ENCODE data around the gene BCAS3.

BCAS3 gene

DNA sequence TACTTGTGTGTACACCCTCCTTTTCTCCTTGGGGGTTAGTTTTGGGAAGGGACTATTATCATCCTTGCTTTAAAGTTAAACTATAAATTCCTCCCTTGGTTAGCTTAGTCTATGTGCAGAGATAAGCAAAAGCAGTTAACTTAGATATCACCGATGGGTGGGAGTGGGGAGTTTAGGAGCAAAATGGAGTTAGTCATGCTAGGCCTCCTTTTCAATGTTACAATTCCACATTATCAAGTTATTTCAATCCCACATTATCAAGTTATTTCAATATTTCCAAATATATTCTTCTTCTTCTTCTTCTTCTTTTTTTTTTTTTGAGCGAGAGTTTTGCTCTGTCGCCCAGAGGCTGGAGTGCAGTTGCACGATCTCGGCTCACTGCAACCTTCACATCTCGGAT, 1.7 kb upstream of the BCAS3 start:
- DNase-seq (ENCODE audit: low read depth) = no peak

DNA sequence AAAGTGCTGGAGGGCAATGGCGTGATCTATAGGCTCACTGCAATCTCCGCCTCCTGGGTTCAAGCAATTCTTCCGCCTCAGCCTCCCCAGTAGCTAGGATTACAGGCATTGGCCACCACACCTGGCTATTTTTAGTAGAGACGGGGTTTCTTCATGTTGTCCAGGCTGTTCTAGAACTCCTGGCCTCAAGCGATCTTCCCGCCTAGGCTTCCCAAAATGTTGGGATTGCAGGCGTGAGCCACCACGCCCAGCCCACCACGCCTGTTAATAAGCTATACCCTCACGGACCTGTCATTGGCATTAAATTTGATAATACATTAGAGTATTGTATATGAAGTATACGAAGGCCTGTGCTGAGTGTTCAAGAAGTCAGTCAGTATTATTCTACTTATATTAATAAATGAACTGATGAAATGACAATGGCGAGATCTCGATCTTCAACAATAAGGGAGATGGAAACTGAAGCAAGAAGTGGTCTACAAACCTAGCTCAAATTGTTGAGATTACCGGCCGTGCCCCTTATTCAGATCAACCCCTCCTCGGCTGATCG, 818 bp upstream of the BCAS3 start:
- no peak for DNase-seq (ENCODE audit: low read depth)

DNA sequence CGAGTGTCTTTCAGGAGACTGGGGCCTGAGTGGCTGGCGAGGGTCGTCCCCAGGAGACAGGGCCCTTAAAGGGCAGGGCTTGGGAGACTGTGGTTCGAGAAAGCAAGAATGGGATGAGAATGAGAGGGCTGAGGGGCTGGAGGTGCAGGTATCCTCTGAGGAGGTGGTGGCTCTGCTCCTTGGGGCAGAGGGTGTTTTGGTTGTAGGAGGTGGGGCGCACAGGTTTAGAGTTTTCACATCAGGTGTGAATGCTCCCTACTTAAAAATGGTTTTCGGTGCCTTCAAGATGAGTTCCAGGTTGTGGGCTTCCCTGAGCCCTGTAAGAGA, 430 bp downstream of the BCAS3 start:
- DNase-seq (ENCODE audit: low read depth) = no peak

DNA sequence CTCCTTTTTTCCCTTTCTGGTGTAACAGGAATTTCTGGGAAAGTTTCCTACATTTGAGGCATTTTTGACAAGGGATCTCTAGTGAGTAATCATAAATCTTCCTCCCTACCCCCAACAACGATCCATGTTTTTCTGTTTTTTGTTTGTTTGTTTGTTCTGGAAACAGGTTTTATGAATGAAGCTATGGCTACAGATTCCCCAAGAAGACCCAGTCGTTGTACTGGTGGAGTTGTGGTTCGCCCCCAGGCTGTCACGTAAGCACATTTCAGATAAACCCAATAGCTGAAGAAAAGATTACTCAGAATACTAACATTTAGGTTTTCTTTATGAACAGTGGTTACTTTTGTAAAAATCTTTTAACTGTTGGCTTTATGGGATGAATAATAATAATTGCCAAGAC, 1.6 kb downstream of the BCAS3 start:
- DNase-seq (ENCODE audit: low read depth) = no peak

DNA sequence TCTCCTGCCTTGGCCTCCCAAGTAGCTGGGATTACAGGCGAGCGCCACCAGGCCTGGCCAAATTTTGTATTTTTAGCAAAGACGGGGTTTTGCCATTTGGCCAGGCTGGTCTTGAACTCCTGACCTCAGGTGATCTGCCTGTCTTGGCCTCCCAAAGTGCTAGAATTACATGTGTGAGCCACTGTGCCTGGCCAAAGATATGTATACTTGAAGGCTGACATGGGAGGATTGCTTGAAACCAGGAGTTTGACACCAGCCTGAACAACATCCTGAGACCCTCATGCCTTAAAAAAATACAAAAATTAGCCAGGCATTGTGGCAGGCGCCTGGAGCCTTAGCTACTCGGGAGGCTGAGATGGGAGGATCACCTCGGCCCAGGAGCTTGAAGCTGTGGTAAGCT, 3.1 kb downstream of the BCAS3 start:
- DNase-seq (ENCODE audit: low read depth) = no peak

DNA sequence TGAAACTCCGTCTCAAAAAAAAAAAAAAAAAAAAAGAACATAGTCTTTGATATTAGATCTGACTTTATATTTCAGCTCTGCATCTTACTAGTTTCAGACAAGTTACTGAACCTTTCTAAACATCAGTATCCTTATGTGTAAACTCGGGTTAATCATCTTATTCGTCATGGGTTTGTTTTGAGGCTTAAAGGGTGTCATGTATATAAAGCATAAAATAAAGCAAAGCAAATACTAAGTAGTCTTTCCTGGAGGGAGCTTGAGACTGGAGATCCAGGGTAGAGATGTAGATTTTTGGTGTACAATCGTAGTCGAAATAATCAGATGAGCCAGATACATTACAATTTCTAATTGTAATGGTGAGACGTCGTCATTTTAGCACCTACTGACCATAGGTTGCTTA, 7.8 kb downstream of the BCAS3 start:
- no peak for DNase-seq (ENCODE audit: low read depth)

DNA sequence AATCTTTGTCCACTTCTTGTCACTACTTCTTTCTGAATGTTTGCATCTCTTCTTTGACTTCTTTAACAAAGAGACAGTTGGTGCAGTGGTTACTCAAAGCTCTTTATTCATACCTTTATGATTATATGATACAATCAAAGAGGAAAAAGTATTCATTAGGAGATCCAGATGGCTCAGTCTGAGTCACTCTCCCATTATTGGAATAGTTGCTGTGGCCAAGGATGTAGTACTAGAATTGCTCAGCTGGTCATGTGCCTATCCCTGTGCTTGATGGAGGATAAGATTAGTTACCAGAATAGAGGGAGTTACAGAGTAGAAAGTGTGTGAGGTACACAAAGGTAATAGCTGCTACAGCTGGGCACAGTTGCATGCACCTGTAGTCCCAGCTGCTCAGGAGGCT, 18.3 kb downstream of the BCAS3 start:
- no peak for DNase-seq (ENCODE audit: low read depth)

DNA sequence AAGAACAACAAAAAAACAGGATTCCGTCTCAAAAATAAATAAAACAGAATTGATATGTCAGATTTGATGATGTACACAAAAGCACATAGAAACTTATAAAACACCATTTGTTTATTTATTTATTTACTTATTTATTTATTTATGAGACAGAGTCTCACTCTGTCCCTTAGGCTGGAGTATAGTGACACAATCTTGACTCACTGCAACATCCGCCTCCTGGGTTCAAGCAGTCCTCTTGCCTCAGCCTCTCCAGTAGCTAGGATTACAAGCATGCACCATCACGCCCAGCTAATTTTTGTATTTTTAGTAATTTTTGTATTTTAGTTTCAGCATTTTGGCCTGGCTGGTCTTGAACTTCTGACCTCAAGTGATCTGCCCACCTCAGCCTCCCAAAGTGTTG, 21.4 kb downstream of the BCAS3 start:
- no peak for DNase-seq (ENCODE audit: low read depth)

DNA sequence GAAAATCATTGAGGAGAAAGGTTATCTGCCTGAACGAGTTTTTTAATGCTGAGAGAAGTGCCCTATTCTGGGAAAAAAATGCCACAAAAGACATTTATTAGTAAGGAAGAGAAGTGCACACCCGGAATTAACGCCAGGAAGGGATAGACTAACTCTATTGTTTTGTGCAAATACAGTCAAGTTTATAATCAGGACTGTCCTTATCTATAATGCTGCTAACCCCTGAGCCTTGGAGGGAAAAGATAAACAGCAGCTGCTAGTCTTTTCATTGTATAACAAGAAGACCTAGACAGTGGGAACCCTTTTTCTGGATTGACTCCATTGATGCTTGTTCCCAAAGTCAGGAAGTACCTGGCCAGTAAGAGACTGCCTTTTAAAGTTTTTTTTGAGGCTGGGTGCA, 26.5 kb downstream of the BCAS3 start:
- DNase-seq (ENCODE audit: low read depth) = no peak

DNA sequence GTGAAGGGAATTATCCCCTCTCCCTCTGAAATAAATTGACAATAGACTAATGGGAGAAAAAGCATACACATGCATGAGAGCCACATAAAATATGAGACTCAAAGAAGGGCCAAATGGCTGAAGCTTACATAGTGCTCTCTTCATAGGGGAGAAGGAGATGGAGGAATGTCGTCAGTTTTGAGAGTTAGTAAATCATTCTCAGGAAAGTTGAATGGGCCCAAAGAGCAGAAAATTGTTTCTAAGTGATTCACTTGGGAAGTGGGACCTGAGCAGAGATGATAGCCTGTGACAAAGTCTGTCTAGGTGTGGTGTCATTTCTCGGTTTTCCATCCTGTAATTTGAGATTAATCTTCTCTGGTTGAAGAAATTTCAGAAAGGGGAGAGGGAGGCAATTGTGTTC, 35.0 kb downstream of the BCAS3 start:
- no peak for DNase-seq (ENCODE audit: low read depth)

DNA sequence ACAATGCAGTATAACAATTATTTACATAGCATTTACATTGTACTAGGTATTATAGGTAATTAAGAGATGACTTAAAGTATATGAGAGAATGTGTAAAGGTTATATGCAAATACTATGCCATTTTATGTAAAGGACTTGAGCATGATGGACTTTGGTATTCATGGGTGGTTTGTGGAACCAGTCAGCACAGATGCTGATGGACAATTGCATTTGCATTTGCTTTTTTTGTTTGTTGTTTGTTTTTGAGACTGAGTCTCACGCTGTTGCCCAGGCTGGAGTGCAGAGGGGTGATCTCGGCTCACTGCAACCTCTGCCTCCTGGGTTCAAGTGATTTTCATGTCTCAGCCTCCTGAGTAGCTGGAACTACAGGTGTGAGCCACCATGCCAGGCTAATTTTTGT, 36.0 kb downstream of the BCAS3 start:
- DNase-seq (ENCODE audit: low read depth) = no peak

DNA sequence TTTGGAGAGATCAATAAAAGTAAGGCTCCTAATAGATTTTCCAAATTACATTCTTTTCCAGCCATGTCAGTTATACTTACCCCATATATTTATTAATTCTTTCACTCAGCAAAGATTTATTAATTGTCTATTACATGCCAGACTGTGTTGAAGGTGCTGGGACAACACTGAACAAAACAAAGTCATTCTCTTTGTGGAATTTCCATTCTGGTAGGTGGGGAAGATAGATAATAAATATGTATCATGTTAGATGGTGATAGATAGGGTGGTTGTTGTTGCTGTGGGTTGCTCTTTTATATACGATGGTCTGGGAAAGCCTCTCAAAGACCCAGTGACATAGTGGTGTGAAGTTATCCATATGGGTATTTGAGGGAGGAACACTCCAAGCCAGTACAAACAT, 39.1 kb downstream of the BCAS3 start:
- no peak for DNase-seq (ENCODE audit: low read depth)

DNA sequence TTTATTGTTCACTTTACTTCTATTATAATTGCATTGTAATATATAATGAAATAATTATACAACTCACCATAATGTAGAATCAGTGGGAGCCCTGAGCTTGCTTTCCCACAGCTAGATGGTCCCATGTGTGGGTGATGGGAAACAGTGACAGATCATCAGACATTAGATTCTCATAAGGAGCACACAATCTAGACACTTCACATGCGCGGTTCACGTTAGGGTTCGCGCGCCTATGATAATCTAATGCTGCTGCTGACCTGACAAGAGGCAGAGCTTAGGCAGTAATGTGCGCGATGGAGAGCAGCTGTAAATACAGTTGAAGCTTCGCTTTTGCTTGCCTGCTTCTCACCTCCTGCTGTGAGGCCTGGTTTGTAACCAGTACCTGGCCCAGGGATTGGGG, 40.2 kb downstream of the BCAS3 start:
- no peak for DNase-seq (ENCODE audit: low read depth)

DNA sequence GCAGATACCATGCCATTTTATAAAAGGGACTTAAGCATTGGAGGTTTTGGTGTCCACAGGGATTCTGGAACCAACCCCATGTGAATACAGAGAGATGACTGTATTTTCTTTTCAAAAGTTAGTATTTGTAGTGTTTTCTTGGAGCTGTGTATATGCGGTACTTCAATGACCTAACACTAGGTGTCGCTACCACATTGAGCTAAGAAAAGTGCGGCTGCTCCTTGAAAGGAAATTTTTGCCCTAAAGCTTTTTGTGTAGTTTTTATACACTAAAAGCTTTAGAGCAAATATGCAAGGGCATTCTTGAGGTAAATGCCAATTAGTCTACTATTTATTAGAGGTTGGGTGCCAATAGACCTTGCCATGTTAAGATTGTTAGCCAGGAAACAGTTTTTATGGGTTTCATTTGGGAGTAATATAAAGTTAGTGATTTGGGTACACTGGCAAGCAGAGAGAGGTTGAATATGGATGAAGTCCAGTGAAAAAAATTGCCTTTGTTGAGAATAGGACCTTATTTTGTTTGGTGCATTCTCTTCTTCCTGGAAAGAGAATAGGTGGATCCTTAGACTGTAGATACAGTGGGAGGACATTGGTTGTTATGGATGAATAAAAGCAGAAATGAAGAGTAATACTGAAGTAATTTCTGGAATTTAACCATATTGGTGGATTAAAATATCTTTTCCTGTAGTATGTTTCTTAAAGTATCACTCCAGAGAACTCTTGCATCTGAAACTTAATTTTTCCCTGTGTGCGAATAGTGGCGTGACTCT, 43.3 kb downstream of the BCAS3 start:
- peak; percentile 9 for DNase-seq (ENCODE audit: low read depth)

DNA sequence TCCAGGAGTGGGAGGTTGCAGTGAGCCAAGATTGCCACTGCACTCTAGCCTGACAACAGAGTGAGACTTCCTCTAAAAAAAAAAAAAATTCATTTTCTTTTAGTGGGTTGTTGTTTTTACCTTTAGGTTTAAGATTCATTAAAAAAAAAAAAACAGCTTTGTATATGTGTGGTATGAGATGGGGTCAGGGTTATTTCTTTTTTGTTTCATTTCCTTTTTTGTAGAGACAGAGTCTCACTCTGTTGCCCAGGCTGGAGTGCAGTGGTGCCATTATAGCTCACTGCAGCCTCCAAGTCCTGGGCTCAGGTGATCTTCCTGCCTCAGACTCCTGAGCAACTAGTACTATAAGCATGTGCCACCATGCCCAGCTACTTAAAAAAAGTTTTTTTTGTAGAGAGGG, 47.0 kb downstream of the BCAS3 start:
- DNase-seq (ENCODE audit: low read depth) = no peak

DNA sequence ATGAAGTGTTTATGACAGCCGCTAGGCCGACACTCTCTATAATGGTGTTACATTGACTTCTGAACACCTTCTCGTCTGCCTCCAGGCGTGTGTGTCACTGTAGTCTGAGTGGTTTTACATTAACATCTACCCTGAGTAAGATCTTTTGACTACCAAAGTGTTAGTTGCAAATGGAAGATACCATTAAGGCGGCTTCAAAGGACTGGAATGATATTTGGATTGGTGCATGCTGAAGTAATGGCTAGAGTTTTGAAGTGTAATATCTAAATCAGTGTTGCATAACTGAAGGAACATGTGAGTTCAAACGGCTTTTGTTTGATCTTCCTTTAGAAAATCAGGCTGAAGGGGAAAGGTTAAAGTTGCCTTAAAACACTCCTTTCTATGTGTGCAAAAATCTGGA, 52.2 kb downstream of the BCAS3 start:
- DNase-seq (ENCODE audit: low read depth) = no peak

DNA sequence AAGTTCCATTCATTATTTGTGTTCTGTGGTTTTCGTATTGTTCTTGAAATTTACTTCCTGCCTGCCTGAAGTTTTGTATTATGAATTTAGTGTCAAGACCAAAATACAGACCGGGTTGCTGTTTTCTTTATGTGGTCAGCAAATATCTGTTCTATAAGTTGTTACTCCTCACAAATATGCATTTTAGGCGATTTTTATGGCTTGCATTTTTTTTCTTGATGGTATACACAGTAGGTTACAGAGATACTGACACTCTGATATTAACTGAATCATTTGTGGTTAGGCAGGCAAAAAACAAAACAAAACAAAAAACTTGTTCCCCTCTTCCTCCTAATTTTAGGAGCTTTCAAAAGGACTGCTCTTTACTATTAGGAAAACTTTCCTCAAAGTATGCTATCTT, 52.6 kb downstream of the BCAS3 start:
- DNase-seq (ENCODE audit: low read depth) = no peak

DNA sequence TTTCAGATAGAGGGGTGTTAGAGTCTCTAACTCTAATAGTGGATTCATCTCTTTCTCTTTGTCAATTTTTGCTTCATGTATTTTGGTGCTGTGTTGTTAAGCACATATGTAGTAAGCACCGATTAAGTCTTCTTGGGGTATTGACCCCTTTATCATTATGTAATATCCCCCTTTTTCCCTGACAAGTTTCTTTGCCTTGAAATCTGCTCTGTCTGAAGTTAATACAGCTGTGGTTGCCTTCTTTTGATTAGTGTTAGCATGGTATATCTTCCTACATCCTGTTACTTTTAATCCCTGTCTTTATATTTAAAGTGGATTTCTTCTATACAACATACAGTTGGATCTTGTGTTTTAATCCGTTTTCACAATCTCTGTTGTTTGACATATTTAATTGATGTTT, 60.6 kb downstream of the BCAS3 start:
- DNase-seq (ENCODE audit: low read depth) = no peak

DNA sequence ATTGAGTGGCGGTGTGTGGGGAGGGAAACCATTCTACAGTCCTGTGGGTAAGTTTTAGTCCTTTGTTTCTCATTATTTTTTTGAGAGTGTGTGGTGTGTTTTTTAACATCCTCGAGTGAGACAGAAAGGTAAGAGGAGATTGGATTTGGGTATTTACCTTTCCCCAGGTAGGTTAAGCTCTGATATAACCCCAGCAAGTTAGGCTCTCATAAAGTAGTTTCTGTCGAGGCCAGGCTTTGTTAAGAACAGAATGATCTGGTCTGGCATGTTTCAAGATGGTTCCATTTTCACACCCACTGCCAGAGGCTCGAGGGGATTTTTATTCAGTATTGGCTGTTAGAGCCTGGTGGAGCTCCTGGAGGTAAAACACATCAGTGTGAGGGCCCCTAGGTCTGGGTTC, 62.9 kb downstream of the BCAS3 start:
- DNase-seq (ENCODE audit: low read depth) = no peak

DNA sequence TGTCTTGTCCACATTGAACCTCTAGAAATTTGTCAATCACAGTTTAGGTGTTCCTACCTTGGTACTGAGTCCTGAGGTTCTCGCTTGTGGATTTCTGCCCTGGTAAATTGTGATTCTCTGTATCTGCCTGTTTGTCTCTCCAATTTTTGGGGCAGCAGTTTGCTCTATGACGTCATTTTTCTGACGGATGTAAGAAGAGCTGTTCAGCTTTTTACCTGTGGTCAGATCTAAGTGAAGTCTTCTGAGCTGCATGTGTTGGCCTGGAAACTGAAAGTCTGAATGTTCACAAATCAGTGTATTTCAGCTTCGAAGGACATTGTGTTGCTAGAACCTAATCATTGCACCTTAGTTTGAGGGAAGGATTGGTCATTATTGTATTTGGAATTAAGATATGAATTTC, 63.4 kb downstream of the BCAS3 start:
- no peak for DNase-seq (ENCODE audit: low read depth)

DNA sequence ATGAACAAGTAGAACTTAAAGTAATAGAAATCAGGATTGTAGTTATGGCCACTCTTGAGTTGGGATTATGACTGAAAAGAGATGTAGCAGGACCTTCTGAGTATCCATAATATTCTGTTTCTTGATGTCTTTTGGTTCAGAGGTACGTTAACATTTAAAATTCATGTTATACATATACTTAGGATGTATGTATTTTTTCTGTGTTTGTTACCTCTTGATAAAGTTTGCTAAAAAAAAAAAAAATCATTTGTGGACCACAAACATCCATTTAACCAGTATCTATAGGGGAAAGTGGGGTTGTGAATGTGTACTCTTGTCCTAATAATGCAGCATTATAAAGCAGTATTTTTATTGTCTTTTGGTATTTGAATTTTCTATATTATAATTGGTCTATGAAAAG, 65.6 kb downstream of the BCAS3 start:
- no peak for DNase-seq (ENCODE audit: low read depth)

DNA sequence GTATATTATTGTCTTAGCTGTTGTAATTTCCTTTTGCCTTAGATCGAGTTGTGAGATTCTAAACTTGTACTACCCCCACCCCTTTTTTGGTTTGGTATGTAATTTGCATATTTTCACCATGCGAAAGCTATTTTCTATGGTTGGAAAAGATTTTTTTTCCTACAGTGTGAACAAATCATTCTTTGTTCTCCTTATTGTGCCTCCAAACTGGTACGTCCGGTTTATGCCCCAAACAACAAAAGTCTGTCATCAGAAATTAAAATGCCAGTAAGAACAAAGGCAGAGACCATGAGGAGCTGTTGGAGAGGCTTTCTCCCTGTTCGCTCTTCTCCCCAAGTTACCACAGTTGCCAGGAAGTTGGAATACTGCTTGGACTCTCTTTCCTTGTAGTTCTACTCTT, 66.1 kb downstream of the BCAS3 start:
- no peak for DNase-seq (ENCODE audit: low read depth)

DNA sequence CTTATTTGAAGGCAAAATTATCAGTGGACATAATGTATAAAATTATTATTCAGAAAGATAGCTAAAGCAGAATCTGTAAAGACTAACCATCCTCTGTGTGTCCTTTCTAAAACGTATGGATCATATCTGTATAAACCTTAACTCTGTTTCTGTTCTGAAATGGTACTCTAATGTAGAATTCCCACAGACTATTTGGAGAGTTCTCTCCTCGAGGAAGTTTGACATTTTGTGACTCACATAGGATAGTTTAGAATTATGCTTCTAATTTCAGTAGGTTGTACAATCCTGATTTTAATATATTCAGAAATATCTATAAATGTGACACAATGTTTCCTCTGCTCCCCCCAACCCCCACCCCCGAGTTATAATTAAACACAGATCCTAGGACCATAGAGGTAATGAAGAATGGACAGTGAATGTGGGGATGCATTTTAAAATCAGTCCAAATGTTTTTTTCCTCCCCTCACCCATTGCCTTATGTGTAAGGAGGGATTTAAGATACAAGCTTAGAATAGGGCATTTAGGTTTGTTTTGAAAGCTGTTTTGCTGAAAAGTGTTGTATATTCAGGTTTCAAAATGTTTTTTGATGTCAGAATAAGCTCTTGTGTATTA, 66.8 kb downstream of the BCAS3 start:
- DNase-seq (ENCODE audit: low read depth) = no peak

DNA sequence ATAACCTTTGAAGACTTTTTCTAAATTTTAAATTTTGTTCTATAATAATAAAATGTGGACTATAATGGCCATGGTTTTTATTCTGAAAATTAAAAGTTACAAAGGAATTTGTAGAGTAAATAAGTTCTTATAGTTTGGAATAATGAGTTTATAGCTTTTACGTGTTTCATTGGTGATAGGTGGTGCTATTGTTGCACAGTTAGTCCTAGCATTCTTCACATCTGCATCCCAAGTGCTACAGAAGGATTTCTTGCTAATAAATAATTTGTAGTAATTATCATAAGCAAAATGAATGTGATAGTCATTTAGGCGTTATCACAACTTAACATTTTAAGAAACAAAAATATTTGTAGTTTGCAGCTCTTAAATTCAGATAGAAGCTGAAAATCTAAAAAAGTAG, 67.9 kb downstream of the BCAS3 start:
- no peak for DNase-seq (ENCODE audit: low read depth)

All from CMK (cell line).